GM10266 (cell line): Measurements from ENCODE around the gene GJB2.

ENCODE experiments used
- DNase-seq: peaks from one replicate; pipeline ENCODE4 v3.0.0; 2012; ENCODE audit errors: extremely low spot score
- CTCF ChIP-seq: IDR thresholded peaks from 2 replicates; pipeline ENCODE4 v1.5.1; 2012; ENCODE audit warnings: mild to moderate bottlenecking, low read depth; ENCODE audit not compliant: control insufficient read depth, insufficient read depth; ENCODE audit errors: missing control alignments

Gene GJB2

GRCh38 chr13:20137875-20138274, 54.9 kb downstream of the GJB2 start:
- TF ChIP-seq CTCF, result no peak
- no peak for DNase-seq
